ENCODE results near the gene CASP5. TPM values are rescaled to one million over a fixed set of nuclear protein-coding genes. Genes with fewer than 3 reads are reported as not detected.

The CASP5 gene
- total RNA-seq, 2 donors from 2014 or later = not detected

- Histone ChIP-seq H3K27me3 (no peaks in the 10 kb centered on the region), H3K4me3 (no peak overlapping the region), H3K36me3 (replicated peaks in 1 of 2; ENCODE audit: insufficient read depth in 1 of 2, low read depth in 2 of 2) (no peaks in the 10 kb centered on the region), H3K27ac (no peak overlapping the region), H3K4me1 (no peaks in the 10 kb centered on the region), H3K9me3 (no peaks in the 10 kb centered on the region)
- 63 to 66% methylated on average over 3 of the region's 3 CpGs for WGBS, 2 donors
- TF ChIP-seq, protein P1, sequence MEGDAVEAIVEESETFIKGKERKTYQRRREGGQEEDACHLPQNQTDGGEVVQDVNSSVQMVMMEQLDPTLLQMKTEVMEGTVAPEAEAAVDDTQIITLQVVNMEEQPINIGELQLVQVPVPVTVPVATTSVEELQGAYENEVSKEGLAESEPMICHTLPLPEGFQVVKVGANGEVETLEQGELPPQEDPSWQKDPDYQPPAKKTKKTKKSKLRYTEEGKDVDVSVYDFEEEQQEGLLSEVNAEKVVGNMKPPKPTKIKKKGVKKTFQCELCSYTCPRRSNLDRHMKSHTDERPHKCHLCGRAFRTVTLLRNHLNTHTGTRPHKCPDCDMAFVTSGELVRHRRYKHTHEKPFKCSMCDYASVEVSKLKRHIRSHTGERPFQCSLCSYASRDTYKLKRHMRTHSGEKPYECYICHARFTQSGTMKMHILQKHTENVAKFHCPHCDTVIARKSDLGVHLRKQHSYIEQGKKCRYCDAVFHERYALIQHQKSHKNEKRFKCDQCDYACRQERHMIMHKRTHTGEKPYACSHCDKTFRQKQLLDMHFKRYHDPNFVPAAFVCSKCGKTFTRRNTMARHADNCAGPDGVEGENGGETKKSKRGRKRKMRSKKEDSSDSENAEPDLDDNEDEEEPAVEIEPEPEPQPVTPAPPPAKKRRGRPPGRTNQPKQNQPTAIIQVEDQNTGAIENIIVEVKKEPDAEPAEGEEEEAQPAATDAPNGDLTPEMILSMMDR (IDR thresholded peaks at IDR 0.05) = no peak
- no peak for TF ChIP-seq POLR2A (IDR thresholded peaks at IDR 0.05)
- intact Hi-C loops (cut with DNase I) = no loop called here
- no peak for ATAC-seq
- no peak for DNase-seq
These were observed 17.5 kb downstream of the CASP5 start for GRCh38 chr11:105005451-105005845.

GRCh38 chr11:105004021-105004420 lies 18.9 kb downstream of the CASP5 start:
- H3K4me3 ChIP-seq = no peak overlapping the region
- no peaks in the 10 kb centered on the region for H3K36me3 ChIP-seq (replicated peaks in 1 of 2; ENCODE audit: insufficient read depth in 1 of 2, low read depth in 2 of 2)
- H3K4me1 ChIP-seq = no peaks in the 10 kb centered on the region
- no peak overlapping the region for H3K27ac ChIP-seq
- H3K27me3 ChIP-seq = no peaks in the 10 kb centered on the region
- ATAC-seq = no peak
- 43 to 47% methylated on average over 3 of the region's 3 CpGs for WGBS, 2 donors
- intact Hi-C loops (cut with DNase I) = no loop called here
- TF ChIP-seq, protein P1 (IDR thresholded peaks at IDR 0.05) = no peak
- TF ChIP-seq POLR2A (IDR thresholded peaks at IDR 0.05) = no peak
- no peaks in the 10 kb centered on the region for H3K9me3 ChIP-seq
- no peak for DNase-seq

GRCh38 chr11:105003151-105003550 lies 19.8 kb downstream of the CASP5 start:
- Histone ChIP-seq H3K4me3 (no peak overlapping the region), H3K9me3 (no peaks in the 10 kb centered on the region), H3K27ac (no peak overlapping the region), H3K4me1 (no peaks in the 10 kb centered on the region), H3K36me3 (replicated peaks in 1 of 2; ENCODE audit: insufficient read depth in 1 of 2, low read depth in 2 of 2) (no peaks in the 10 kb centered on the region), H3K27me3 (no peaks in the 10 kb centered on the region)
- intact Hi-C loops (cut with DNase I) = no loop called here
- no peak for TF ChIP-seq POLR2A (IDR thresholded peaks at IDR 0.05)
- TF ChIP-seq, protein P1 (IDR thresholded peaks at IDR 0.05) = no peak
- ATAC-seq = no peak
- DNase-seq = no peak
- 72 to 75% methylated on average over 2 of the region's 2 CpGs for WGBS, 2 donors

- no peaks in the 10 kb centered on the region for H3K36me3 ChIP-seq (replicated peaks in 1 of 2; ENCODE audit: insufficient read depth in 1 of 2, low read depth in 2 of 2)
- ATAC-seq (peak; percentile 18), DNase-seq (peak in 2 of 4 donors; percentile 9 to 26)
- H3K27ac ChIP-seq = no peak overlapping the region
- H3K27me3 ChIP-seq = no peaks in the 10 kb centered on the region
- H3K4me1 ChIP-seq = no peaks in the 10 kb centered on the region
- TF ChIP-seq, protein P1 (IDR thresholded peaks at IDR 0.05) = peak in 6 of 7 experiments; percentile 17 to 54 (median 32)
- TF ChIP-seq POLR2A (IDR thresholded peaks at IDR 0.05) = no peak
- H3K9me3 ChIP-seq = no peaks in the 10 kb centered on the region
- no peak overlapping the region for H3K4me3 ChIP-seq
- intact Hi-C loops (cut with DNase I) = no loop called here
- 75 to 76% methylated on average over 7 of the region's 7 CpGs for WGBS, 2 donors
These were observed 22.2 kb downstream of the CASP5 start for GRCh38 chr11:105000797-105001196.

DNA sequence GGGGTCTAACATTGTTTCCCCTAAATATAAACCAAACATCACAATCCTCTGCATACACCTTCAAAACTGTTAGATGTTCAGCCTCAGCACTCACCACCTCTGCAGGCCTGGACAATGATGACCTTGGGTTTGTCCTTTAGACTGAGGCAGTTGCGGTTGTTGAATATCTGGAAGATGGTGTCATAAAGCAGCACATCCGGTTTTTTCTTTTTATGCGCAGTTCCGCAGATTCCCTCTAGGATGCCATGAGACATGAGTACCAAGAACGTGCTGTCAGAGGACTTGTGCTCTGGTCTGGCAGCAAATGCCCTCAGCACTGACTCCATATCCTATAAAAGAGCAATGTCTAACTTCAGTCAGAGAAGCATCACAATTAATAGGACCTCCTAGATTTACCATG lies 22.8 kb downstream of the CASP5 start:
- no peaks in the 10 kb centered on the region for H3K9me3 ChIP-seq
- H3K4me3 ChIP-seq = no peak overlapping the region
- no peaks in the 10 kb centered on the region for H3K4me1 ChIP-seq
- intact Hi-C loops (cut with DNase I) = no loop called here
- 82 to 83% methylated on average over 5 of the region's 5 CpGs for WGBS, 2 donors
- no peaks in the 10 kb centered on the region for H3K27me3 ChIP-seq
- TF ChIP-seq, protein P1 (IDR thresholded peaks at IDR 0.05) = no peak
- no peak for TF ChIP-seq POLR2A (IDR thresholded peaks at IDR 0.05)
- ATAC-seq = no peak
- no peaks in the 10 kb centered on the region for H3K36me3 ChIP-seq (replicated peaks in 1 of 2; ENCODE audit: insufficient read depth in 1 of 2, low read depth in 2 of 2)
- no peak for DNase-seq
- H3K27ac ChIP-seq = no peak overlapping the region
